DMS79 treated with DMSO at 0.1 percent for 48 hours (cell line): Measurements from ENCODE around the gene ABCA6.
"Not testable (repeated sequence)": the region's sequence is repeated elsewhere in the genome, so short reads cannot be mapped to it uniquely, and the experiment has no call there.

ENCODE experiments used
- DNase-seq: peaks from one replicate; lab custom pipeline; 2025; lab: John Stamatoyannopoulos, UW

ABCA6 gene

DNA sequence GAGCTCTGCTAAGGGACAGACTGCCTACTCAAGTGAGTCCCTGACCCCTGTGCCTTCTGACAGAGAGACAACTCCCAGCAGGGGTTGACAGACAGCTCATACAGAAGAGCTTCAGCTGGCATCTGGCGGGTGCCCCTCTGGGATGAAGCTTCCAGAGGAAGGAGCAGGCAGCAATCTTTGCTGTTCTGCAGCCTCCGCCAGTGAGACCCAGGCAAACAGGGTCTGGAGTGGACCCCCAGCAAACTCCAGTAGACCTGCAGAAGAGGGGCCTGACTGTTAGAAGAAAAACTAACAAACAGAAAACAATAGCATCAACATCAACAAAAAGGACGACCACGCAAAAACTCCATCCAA, 70.5 kb downstream of the ABCA6 start:
- not testable (repeated sequence) for DNase-seq

DNA sequence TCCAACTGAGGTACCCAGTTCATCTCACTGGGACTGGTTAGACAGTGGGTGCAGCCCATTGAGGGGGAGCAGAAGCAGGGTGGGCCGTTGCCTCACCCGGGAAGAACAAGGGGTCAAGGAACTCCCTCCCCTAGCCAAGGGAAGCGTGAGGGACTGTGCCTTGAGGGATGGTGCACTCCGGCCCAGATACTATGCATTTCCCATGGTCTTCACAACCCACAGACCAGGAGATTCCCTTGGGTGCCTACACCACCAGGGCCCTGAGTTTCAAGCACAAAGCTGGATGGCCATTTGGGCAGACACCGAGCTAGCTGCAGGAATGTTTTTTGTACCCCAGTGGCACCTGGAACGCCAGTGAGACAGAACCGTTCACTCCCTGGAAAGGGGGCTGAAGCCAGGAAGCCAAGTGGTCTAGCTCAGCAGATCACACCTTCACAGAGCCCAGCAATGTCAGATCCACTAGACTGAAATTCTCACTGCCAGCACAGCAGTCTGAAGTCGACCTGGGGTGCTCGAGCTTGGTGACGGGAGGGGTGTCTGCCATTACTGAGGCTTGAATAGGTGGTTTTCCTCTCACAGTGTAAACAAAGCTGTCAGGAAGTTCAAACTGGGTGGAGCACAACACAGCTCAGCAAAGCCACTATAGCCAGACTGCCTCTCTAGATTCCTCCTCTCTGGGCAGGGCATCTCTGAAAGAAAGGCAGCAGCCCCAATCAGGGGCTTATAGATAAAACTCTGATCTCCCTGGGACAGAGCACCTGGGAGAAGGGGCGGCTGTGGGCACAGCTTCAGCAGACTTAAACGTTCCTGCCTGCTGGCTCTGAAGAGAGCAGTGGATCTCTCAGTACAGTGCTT, 71.1 kb downstream of the ABCA6 start:
- DNase-seq, result not testable (repeated sequence)

DNA sequence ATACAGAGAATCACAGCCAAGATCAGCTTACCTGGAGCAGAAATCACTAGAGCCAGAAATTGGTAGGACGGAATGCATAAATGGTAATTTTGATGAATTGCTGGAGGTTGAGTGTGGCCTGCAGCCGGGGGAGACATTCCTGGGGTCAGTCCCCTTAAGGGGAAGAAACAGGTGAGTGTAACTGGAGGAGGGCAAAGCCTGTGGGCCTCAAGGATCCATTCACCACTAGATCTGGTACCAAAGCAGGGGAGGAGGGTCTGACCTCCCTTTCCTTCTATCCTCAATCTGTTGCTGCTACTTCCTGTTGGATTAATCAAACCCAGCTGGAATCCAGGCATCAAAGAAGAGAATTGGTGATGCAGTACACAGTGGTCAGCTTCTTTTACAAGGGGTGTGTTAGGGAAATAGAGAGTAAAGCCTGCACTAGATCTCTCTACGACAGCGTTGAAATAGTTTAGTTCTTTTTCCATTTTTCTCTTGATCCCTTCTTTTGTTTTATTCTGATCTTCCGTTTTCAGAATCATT, 72.4 kb downstream of the ABCA6 start:
- no peak for DNase-seq

DNA sequence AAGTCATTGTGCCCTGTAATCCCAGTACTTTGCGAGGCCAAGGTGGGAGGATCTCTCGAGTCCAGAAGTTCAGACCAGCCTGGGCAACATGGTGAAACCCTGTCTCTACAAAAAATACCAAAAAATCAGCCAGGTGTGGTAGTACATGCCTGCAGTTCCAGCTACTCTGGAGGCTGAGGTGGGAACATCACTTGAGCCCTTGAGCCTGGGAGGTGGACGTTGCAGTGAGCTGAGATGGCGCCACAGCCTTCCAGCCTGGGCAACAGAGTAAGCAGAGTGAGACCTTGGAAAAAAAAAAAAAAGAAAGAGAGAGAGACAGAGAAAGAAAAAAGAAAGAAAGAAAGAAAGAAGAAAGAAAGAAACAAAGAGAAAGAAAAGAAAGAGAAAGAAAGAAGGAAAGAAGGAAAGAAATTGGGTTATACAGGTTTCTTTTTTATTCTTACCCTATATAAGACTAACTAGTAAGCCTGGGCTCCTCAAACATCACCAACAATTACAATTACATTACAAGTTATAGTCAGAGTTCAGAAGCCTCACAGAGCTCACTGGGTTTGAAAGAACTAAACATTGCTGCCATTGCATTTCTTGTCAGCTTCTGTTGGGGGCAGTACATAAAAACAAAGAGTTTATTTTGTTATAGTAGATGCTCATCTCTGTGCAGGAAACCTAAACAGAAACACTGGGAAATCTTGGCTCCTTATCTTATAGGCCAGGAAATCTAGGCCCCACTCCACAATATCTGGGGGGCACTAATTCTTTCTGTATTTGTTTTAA, 74.2 kb downstream of the ABCA6 start:
- DNase-seq, result no peak

DNA sequence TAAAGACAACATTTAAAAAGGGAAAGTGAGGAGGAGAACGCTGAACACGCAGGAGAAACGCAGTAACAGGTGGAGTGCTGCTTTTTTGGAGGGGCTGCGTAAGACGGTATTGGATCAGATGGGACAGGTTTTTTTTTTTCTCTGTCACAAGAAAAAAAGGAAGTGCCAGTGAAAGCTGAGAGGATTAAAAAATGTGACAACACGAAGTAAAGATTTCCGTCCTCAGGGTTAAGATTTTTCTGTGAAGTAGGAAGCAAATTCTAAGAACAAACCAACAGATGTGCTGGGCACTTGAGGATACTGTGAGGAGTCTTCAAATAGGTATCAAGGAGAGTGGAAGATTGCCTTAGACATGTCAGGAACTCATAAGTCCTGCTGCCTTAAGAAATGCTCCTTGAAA, 75.2 kb downstream of the ABCA6 start:
- DNase-seq, result no peak

DNA sequence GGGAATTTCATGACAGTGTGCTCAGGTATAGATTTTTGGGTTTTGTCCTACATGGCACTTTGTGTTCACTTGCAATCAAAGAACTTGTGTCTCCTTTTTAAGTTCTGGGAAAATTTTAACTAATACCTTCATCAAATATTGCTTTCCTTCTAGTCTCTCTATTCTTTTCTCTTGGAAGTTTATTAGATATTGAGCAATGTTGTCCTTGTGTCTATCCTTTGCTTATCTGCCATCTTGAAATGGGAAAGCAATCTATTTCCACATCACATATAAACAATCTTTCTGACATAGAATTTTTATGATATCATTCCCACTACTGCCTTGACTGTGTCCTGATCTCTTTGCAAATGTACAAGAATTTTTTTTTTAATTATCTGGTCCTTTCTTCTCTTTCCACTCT, 76.6 kb downstream of the ABCA6 start:
- DNase-seq, result no peak

GRCh38 chr17:69064476-69064875, 77.2 kb downstream of the ABCA6 start:
- DNase-seq, result no peak

GRCh38 chr17:69064001-69064400, 77.7 kb downstream of the ABCA6 start:
- DNase-seq, result no peak

DNA sequence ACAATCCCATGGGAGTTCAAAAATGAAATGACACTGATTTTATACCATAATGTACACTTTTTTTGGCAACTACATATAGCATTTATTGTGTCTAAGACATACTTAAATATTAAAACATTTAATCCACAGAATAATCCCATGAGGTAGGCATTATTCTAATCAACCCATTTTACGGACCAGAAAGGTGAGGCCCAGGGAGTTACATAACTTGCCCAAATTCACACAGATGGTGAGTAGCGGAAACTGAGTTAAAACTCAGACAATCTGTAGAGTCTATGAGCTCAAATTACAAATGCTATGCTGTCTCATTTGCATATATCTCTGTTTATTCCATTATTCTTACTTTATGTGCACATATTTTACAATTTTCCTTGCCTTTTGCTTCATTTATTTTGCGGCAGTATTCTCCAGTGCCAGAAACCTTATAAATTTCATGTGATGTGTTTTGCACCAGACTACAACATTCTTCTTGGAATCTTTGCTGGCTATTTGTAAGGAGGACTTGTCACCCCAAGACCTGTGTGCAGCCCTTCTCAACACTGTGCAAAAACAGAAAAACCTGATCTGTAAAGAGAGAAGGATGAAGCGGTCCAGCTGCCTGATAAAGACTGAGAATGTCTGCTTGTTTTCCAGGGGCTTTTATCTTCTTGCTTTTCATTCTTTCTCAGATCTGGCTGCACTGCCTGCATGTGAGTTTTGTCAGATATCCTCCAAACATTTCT, 78.7 kb downstream of the ABCA6 start:
- no peak for DNase-seq

GRCh38 chr17:69061721-69062556, 79.8 kb downstream of the ABCA6 start:
- DNase-seq, result no peak

DNA sequence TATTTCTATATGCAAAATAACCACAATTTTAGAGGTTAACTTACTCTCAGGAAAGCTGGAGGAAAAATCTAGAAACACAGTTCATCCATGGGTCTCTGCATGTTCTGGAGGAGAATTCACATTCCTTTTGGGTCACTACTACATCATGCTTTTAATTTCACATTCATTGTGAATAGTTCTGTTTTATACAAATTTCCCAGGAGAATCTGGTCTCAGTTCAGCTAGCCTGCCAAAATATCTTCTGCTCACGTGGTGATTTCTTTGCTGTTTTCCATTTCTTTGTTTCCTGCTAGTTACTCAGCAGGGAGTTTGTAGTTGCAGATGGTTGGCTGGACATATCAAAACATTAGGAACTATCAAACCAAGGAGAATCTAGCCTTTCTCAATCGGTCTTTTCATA, 80.9 kb downstream of the ABCA6 start, which contains the start of gene ABCA9:
TSS of gene ABCA9 (minus strand) at position 106 of the 400 bp plus-strand sequence. CDS start 9,801 bp downstream, outside the sequence.
- DNase-seq, result no peak

- no peak for DNase-seq
Observed at GRCh38 chr17:69059458-69060175, 82.1 kb downstream of the ABCA6 start.

GRCh38 chr17:69058165-69058564, 83.5 kb downstream of the ABCA6 start:
- DNase-seq, result no peak

DNA sequence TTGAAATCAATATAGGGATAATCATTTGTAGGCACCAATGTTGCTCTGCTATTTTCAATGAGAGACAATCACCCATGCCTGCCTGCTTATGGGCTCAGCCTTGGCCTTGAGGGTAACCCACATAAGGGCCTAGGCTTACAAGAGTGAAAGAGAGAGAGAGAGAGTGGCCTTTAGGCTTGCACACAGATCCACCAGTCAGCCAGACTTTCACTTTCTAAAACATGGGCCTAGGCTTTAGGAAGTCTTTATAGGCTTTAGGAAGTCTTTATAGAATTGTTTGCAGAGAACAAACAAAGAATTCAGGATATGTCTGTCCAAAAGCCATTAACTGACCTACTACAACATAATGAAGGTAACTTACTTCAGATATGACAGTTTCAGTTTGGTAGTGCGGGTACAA, 84.4 kb downstream of the ABCA6 start:
- no peak for DNase-seq

- DNase-seq, result no peak
Observed at GRCh38 chr17:69056179-69056823, 85.4 kb downstream of the ABCA6 start.

GRCh38 chr17:69055334-69055733, 86.4 kb downstream of the ABCA6 start:
- no peak for DNase-seq

DNA sequence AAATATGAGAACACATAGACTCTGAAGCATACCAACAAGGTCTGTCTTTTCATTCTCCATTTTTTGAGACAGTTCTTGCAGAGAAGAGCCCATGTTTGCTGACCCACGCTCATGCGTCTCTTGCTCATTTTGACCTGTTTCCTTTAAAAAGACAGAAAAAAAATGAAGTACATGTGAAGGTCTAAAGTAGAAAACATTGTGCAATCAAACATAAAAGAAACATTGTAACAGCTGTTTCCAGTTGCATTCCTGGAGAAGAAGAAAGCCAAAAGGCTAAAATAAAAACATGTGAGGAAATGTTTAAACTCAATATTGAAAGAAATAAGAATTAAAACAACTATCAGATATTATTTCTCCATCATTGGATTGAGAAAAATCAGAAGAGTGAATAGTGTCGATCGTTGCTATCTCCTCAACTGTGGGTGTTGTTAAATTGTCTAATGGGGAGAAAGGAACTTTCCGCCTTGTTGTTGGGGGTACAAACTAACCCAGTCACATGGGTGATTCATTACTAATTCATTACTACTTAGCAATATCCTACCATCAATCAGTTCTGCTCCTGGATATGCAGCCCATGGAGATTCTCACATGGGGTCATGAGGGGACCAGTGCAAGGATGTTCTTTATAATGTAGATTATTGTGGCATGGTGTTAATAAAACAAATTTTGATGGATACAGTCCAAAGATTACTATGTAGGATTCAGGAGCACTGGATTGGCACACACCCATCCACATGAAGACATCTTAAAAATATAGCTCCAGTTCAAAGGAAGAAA, 90.5 kb downstream of the ABCA6 start:
- DNase-seq, result no peak

- no peak for DNase-seq
Observed at GRCh38 chr17:69048634-69049033, 93.1 kb downstream of the ABCA6 start.
